B cell (primary cell): ENCODE results near the gene SMG1. TPM values are rescaled to one million over a fixed set of nuclear protein-coding genes. Genes with fewer than 3 reads are reported as not detected.

Source experiments
- ATAC-seq: fragments of 200-7000 bp; cut with Tn5 transposase; one replicate; pipeline ENCODE4 v1.10.0; 2021; ENCODE audit warnings: low read depth, mild to moderate bottlenecking, moderate number of reproducible peaks, moderate library complexity
- CTCF ChIA-PET: fragments of 350-600 bp; sonication (Branson Sonifier 250); formaldehyde crosslinking; loops from one replicate; lab custom pipeline; 2021; ENCODE audit warnings: antibody characterized with exemption, inconsistent platforms; lab: Charles Lee
- POLR2A ChIA-PET: fragments of 350-600 bp; sonication (Branson Sonifier 250); formaldehyde crosslinking; loops from one replicate; lab custom pipeline; 2021; ENCODE audit warnings: antibody characterized with exemption; lab: Charles Lee
- DNase-seq: peaks from one replicate; pipeline ENCODE4 v3.0.0; 2013
- H2AFZ ChIP-seq: 2 replicates; pipeline ENCODE4 v1.6.1; 2012; ENCODE audit warnings: mild to moderate bottlenecking, low read depth, low read length; ENCODE audit not compliant: insufficient read depth, poor library complexity, severe bottlenecking
- H3K27ac ChIP-seq, 2 donors: 1 replicate in 1 of 2; 2 replicates in 1 of 2; pipeline ENCODE4 v1.5.1; 2012 to 2013; ENCODE audit warnings: low read length in 2 of 2, mild to moderate bottlenecking in 2 of 2, moderate library complexity in 1 of 2
- H3K27me3 ChIP-seq, 4 experiments: fragments of 200-600 bp in 1 of 4; sonication (generic) in 1 of 4; replicated peaks in 1 of 4; 1 replicate in 2 of 4; 2 replicates in 2 of 4; pipeline versions ENCODE4 v1.6.1 to v1.7.0; 2013 to 2016; ENCODE audit warnings: low read length in 3 of 4, mild to moderate bottlenecking in 2 of 4, mixed read lengths in 1 of 4, moderate library complexity in 1 of 4; ENCODE audit not compliant: insufficient read depth in 4 of 4, control insufficient read depth in 3 of 4; ENCODE audit errors: control extremely low read depth in 1 of 4
- H3K36me3 ChIP-seq, 2 experiments: replicated peaks in 1 of 2; 1 replicate in 1 of 2; 2 replicates in 1 of 2; pipeline versions ENCODE4 v1.6.1 to v1.7.1; 2013; ENCODE audit warnings: low read length in 1 of 2; ENCODE audit not compliant: insufficient read depth in 2 of 2, control insufficient read depth in 1 of 2; ENCODE audit errors: control extremely low read depth in 1 of 2, extremely low read depth in 1 of 2
- H3K4me1 ChIP-seq, 2 donors: fragments of 200-600 bp in 1 of 2; sonication (generic) in 1 of 2; 1 replicate in 1 of 2; 2 replicates in 1 of 2; pipeline versions ENCODE4 v1.5.1 to v1.6.1; 2013 to 2017; ENCODE audit warnings: low read length in 2 of 2; ENCODE audit not compliant: control insufficient read depth in 2 of 2, insufficient read depth in 2 of 2
- H3K4me2 ChIP-seq: replicated peaks from 2 replicates; pipeline ENCODE3; 2012; ENCODE audit warnings: mild to moderate bottlenecking, low read depth, low read length; ENCODE audit not compliant: poor library complexity, severe bottlenecking
- H3K4me3 ChIP-seq, 5 experiments: fragments of 200-600 bp in 1 of 5; sonication (generic) in 1 of 5; 1 replicate in 3 of 5; 2 replicates in 2 of 5; pipeline versions ENCODE4 v1.5.1 to v1.7.0; 2011 to 2016; ENCODE audit warnings: low read length in 4 of 5, mild to moderate bottlenecking in 4 of 5, low read depth in 2 of 5, control low read depth in 1 of 5, moderate library complexity in 1 of 5; ENCODE audit not compliant: insufficient read depth in 1 of 5; ENCODE audit errors: control extremely low read depth in 1 of 5, extremely low read depth in 1 of 5
- H3K79me2 ChIP-seq: fragments of 200-600 bp; sonication (generic); one replicate; pipeline ENCODE4 v1.6.0; 2016; ENCODE audit warnings: low read length; ENCODE audit not compliant: control insufficient read depth, insufficient read depth
- H3K9ac ChIP-seq: fragments of 200-600 bp; sonication (generic); 2 replicates; pipeline ENCODE4 v1.6.1; 2017; ENCODE audit warnings: mild to moderate bottlenecking, low read length, moderate library complexity
- H3K9me3 ChIP-seq, 3 donors: one replicate each; pipeline versions ENCODE4 v1.6.1 to v1.7.1; 2013; ENCODE audit warnings: low read length in 2 of 3; ENCODE audit not compliant: control insufficient read depth in 2 of 3, insufficient read depth in 1 of 3; ENCODE audit errors: control extremely low read depth in 1 of 3
- H4K20me1 ChIP-seq: 2 replicates; pipeline ENCODE4 v1.6.0; 2012; ENCODE audit warnings: mild to moderate bottlenecking, low read length; ENCODE audit not compliant: insufficient read depth, control insufficient read depth, poor library complexity, severe bottlenecking
- H3K27ac Mint-ChIP-seq: one replicate; pipeline ENCODE4 v1.8.0; 2021; ENCODE audit warnings: mixed read lengths
- H3K27me3 Mint-ChIP-seq: one replicate; pipeline ENCODE4 v1.8.0; 2021; ENCODE audit warnings: mixed read lengths
- H3K4me1 Mint-ChIP-seq: one replicate; pipeline ENCODE4 v1.8.0; 2021; ENCODE audit warnings: mixed read lengths
- H3K4me3 Mint-ChIP-seq: one replicate; pipeline ENCODE4 v1.8.0; 2021; ENCODE audit warnings: mixed read lengths
- H3K9me3 Mint-ChIP-seq: one replicate; pipeline ENCODE4 v1.8.0; 2022; ENCODE audit warnings: mixed read lengths; ENCODE audit not compliant: insufficient read depth
- CTCF ChIP-seq: fragments of 200-600 bp; IDR thresholded peaks from one replicate; pipeline ENCODE4 v1.8.0; 2022; ENCODE audit warnings: antibody characterized with exemption, mild to moderate bottlenecking
- EZH2 ChIP-seq: IDR thresholded peaks from 2 replicates; pipeline ENCODE4 v1.6.1; 2012; ENCODE audit warnings: borderline replicate concordance, low read depth, mild to moderate bottlenecking, moderate library complexity, low read length; ENCODE audit not compliant: insufficient read depth, poor library complexity, severe bottlenecking
- WGBS: methylation state at CpG from one replicate; pipeline ENCODE4 v1.1.5; 2013; ENCODE audit warnings: missing lambda C conversion rate; ENCODE audit not compliant: insufficient coverage; 5-methylcytosine and 5-hydroxymethylcytosine counted together
- intact Hi-C: fragments of 100-400 bp; cut with micrococcal nuclease; formaldehyde crosslinking; loops from one replicate; pipeline ENCODE4 v1.10.0; 2022
- polyA plus RNA-seq: library from polyadenylated mRNA; depleted of rRNA; stranded (reverse); fragments of >200 nt; gene quantifications from 2 replicates; pipeline ENCODE4 v1.2.3, GENCODE V29; 2012
- total RNA-seq, 2 donors: library from RNA; stranded (reverse); fragments of 120-200 nt in 1 of 2; gene quantifications; 1 replicate in 1 of 2; 2 replicates in 1 of 2; pipeline versions ENCODE4 v1.2.3 to v1.2.4, GENCODE V29; 2013 to 2022

The SMG1 gene
- total and polyA plus RNA-seq, 2 donors (not counting 1 experiment from before 2014, with no cell fraction given): 23.2 to 256 TPM

DNA sequence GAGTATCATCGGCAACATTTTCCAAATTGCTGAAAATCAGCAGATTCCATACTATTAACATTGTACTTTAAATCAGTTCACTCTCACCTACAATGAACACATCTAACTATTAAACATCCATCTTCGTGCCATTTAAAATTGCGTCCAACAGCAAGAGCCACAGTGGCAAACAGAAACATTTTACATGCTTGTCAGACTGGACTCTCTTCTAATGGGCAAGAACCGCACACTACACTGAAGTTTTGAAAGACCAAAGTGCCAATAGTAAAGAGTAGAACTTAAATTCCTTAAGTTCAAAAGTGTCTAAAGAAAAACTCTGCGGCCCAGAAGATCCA is 136.7 kb downstream of the SMG1 start:
- Histone ChIP-seq H3K79me2 (peaks cover 26% of the 10 kb centered on the region), H3K4me1 (peaks cover 20 to 39% of the 10 kb centered on the region in 2 donors)

More for the DNA sequence above, 136.7 kb downstream of the SMG1 start:
- peaks cover 45% of the 10 kb centered on the region for H4K20me1 ChIP-seq
- peak overlapping the region; percentile 77 to 79 for H3K27ac ChIP-seq
- peak overlapping the region; percentile 81 to 99 (median 96) for H3K4me3 ChIP-seq
- no peak for TF ChIP-seq CTCF
- TF ChIP-seq EZH2: no peak
- Mint-ChIP-seq H3K4me1 (peaks cover 47% of the 10 kb centered on the region), H3K27ac (peak overlapping the region; percentile 90), H3K9me3 (no peaks in the 10 kb centered on the region), H3K27me3 (no peaks in the 10 kb centered on the region), H3K4me3 (peak overlapping the region; percentile 99)
- ChIA-PET CTCF (interaction anchor here (0.9 to 6.4 kb wide), 4 partner anchors 12 to 180 kb away, joined by 4 to 73 read pairs (median 4); partner anchors contain the start of gene ARL6IP1), POLR2A (interaction anchor here (1.1 to 2.4 kb wide), 3 partner anchors 10 to 278 kb away, joined by 3 to 28 read pairs (median 11); partner anchors contain the start of genes ARL6IP1 and COQ7)
- 0% methylated on average over 5 of the region's 5 CpGs for WGBS
- H3K9ac ChIP-seq: peak overlapping the region; percentile 90
- intact Hi-C loops: no loop called here
- ATAC-seq (no peak), DNase-seq (no peak)
- peak overlapping the region; percentile 97 for H2AFZ ChIP-seq
- peak overlapping the region; percentile 71 for H3K4me2 ChIP-seq
- peaks cover 8 to 66% of the 10 kb centered on the region in 2 experiments for H3K36me3 ChIP-seq
- peaks cover 0 to 6% (median 0%) of the 10 kb centered on the region in 3 donors for H3K9me3 ChIP-seq
- H3K27me3 ChIP-seq: no peaks in the 10 kb centered on the region
